Left renal cortex interstitium (tissue), 4 donors: ENCODE data around the gene IQSEC1. TPM values are rescaled to one million over a fixed set of nuclear protein-coding genes. Genes with fewer than 3 reads are reported as not detected.

Source experiments
- DNase-seq, 4 donors: peaks; one replicate each; pipeline ENCODE4 v3.0.0-alpha.2; 2013; ENCODE audit warnings: low read depth in 4 of 4, low spot score in 2 of 4, missing footprints in 1 of 4
- polyA plus RNA-seq, 4 donors: library from polyadenylated mRNA; unstranded; fragments of 120-200 nt; gene quantifications; one replicate each; pipeline ENCODE4 v1.2.1, GENCODE V29; 2013; ENCODE audit not compliant: insufficient read length in 4 of 4

Gene IQSEC1
- polyA plus RNA-seq, 4 donors: 27.0 to 42.2 (median 33.0) TPM

- DNase-seq: no peak
Observed at GRCh38 chr3:12975748-12976522, 97.3 kb downstream of the IQSEC1 start.

- no peak for DNase-seq
Observed at GRCh38 chr3:12974819-12975218, 98.4 kb downstream of the IQSEC1 start.

- DNase-seq: no peak
Observed at GRCh38 chr3:12974334-12974733, 98.9 kb downstream of the IQSEC1 start.

- no peak for DNase-seq
Observed at GRCh38 chr3:12973827-12974226, 99.4 kb downstream of the IQSEC1 start.

GRCh38 chr3:12972781-12973702 lies 100.2 kb downstream of the IQSEC1 start:
- no peak for DNase-seq

- no peak for DNase-seq
Observed at GRCh38 chr3:12972043-12972442, 101.2 kb downstream of the IQSEC1 start.

GRCh38 chr3:12970684-12971083 lies 102.5 kb downstream of the IQSEC1 start:
- no peak for DNase-seq

GRCh38 chr3:12969486-12969885 lies 103.7 kb downstream of the IQSEC1 start:
- DNase-seq: no peak

GRCh38 chr3:12968541-12968940 lies 104.7 kb downstream of the IQSEC1 start:
- DNase-seq: no peak

GRCh38 chr3:12967606-12968351 lies 105.5 kb downstream of the IQSEC1 start:
- peak in 3 of 4 donors; percentile 50 to 69 (median 54) for DNase-seq

- no peak for DNase-seq
Observed at GRCh38 chr3:12966847-12967605, 106.2 kb downstream of the IQSEC1 start.

- peak in 1 of 4 donors; percentile 11 for DNase-seq
Observed at GRCh38 chr3:12965999-12966846, 107.0 kb downstream of the IQSEC1 start.

- no peak for DNase-seq
Observed at GRCh38 chr3:12964711-12965612, 108.3 kb downstream of the IQSEC1 start.

GRCh38 chr3:12963922-12964701 lies 109.1 kb downstream of the IQSEC1 start:
- DNase-seq: peak in 1 of 4 donors; percentile 31

GRCh38 chr3:12963231-12963896 lies 109.9 kb downstream of the IQSEC1 start:
- DNase-seq: no peak

- no peak for DNase-seq
Observed at GRCh38 chr3:12962292-12962691, 110.9 kb downstream of the IQSEC1 start.

GRCh38 chr3:12961697-12962036 lies 111.6 kb downstream of the IQSEC1 start:
- no peak for DNase-seq
